Effector memory CD4-positive, alpha-beta T cell (primary cell): ENCODE results near the gene CTBS.

Source experiments
- DNase-seq, 3 donors: peaks; one replicate each; pipeline ENCODE4 v3.0.0-alpha.2; 2020
- H3K27ac ChIP-seq: 2 replicates; pipeline ENCODE4 v1.7.0; 2013; ENCODE audit warnings: mild to moderate bottlenecking, low read length, moderate library complexity; ENCODE audit not compliant: insufficient read depth, poor library complexity, severe bottlenecking
- H3K27me3 ChIP-seq: replicated peaks from 2 replicates; pipeline ENCODE4 v1.7.0; 2013; ENCODE audit warnings: mild to moderate bottlenecking, low read length; ENCODE audit not compliant: insufficient read depth, control insufficient read depth, poor library complexity, severe bottlenecking
- H3K36me3 ChIP-seq: 2 replicates; pipeline ENCODE4 v1.7.0; 2013; ENCODE audit warnings: mild to moderate bottlenecking, low read length, moderate library complexity; ENCODE audit not compliant: control insufficient read depth, insufficient read depth
- H3K4me1 ChIP-seq: 2 replicates; pipeline ENCODE4 v1.7.0; 2013; ENCODE audit warnings: low read length, mild to moderate bottlenecking; ENCODE audit not compliant: control insufficient read depth, insufficient read depth, poor library complexity, severe bottlenecking
- H3K4me3 ChIP-seq: 2 replicates; pipeline ENCODE4 v1.7.0; 2013; ENCODE audit warnings: low read length, low read depth, mild to moderate bottlenecking; ENCODE audit not compliant: insufficient read depth, poor library complexity, severe bottlenecking
- H3K9me3 ChIP-seq: 2 replicates; pipeline ENCODE4 v1.7.0; 2013; ENCODE audit warnings: mild to moderate bottlenecking, low read length, moderate library complexity; ENCODE audit not compliant: control insufficient read depth

Gene CTBS

DNA sequence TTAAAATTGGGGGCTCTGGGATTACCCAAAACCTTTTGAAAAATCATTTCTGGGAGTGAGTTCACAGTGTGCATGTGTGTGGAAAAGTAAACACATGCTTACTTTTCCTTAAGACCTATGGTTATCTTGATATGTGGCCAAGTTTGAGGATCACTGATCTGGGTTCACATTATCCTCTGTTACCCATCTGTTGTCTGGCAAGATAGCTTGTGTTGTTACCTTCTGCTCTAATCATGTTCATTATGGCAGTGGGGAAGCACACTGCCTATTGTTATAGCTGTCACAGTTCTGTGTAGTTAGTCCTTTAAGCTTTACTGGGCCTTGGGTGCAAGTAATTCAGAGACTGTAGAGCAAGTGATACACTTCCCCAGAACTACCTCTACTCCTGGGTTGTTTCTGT is 5.0 kb downstream of the CTBS start:
- Histone ChIP-seq H3K36me3 (peaks cover 20% of the 10 kb centered on the region), H3K4me1 (peaks cover 9% of the 10 kb centered on the region), H3K27ac (no peak overlapping the region), H3K9me3 (no peaks in the 10 kb centered on the region), H3K4me3 (no peak overlapping the region), H3K27me3 (no peaks in the 10 kb centered on the region)
- DNase-seq = no peak

DNA sequence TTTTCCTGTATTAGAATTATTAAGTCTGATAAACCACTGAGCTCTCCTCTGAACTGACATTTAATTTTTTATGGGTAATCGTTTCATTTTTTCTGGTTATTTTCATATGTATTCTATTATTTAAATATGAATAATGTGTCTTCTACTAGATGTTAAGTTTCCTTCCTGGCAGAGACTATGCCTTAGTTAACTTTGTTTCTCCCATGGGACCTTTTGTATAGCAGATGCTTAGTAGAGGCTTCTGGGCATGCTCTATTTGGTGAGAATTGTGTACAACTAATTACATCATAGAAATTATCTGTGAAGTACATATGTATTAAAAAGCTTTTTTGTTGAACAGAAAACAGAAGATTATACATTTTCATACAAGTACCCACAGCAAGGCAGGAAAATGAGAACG is 23.4 kb downstream of the CTBS start:
- Histone ChIP-seq H3K27me3 (no peaks in the 10 kb centered on the region), H3K36me3 (peaks cover 8% of the 10 kb centered on the region), H3K4me3 (no peak overlapping the region), H3K27ac (no peak overlapping the region), H3K9me3 (no peaks in the 10 kb centered on the region), H3K4me1 (no peaks in the 10 kb centered on the region)
- DNase-seq = no peak

DNA sequence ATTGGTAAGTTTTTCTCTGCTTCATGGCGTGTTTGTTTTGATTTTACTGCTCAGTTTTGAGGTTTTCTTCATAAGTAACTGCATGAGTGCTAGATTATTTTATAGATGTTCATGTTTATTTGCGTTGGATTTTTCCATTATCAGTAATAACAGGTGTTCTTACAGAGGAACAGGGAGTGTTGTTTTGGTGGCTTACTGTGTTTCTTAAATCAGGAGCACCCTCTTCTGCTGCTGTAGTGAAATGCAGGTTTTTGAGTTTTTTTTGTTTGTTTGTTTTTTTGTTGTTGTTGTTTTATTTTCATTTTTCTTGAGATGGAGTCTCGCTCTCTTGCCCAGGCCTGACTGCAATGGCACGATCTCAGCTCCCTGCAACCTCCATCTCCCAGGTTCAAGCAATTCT is 32.6 kb downstream of the CTBS start:
- DNase-seq = no peak
- no peak overlapping the region for H3K27ac ChIP-seq
- H3K4me3 ChIP-seq = no peak overlapping the region
- no peaks in the 10 kb centered on the region for H3K9me3 ChIP-seq
- no peaks in the 10 kb centered on the region for H3K36me3 ChIP-seq
- no peaks in the 10 kb centered on the region for H3K27me3 ChIP-seq
- no peaks in the 10 kb centered on the region for H3K4me1 ChIP-seq

DNA sequence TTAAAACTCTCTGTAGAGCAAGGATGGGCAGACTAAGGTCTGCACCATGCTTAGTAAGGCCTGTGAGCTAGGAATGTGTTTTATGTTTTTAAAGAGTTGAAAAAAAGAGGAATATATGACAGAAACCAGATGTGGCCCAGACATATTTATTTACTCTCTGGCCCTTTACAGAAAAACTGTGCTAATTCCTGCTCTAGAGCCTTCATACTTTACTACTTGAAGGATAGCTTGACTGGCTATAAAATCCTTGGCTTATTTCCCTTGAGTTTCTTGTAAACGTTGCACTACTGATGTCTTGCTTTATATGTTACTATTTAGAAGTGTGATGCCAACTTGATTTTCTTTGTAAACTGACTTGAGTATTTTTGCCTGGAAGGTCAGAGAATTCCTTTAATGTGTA is 33.5 kb downstream of the CTBS start:
- Histone ChIP-seq H3K4me3 (no peak overlapping the region), H3K9me3 (no peaks in the 10 kb centered on the region), H3K4me1 (no peaks in the 10 kb centered on the region), H3K27me3 (no peaks in the 10 kb centered on the region), H3K27ac (no peak overlapping the region), H3K36me3 (no peaks in the 10 kb centered on the region)
- DNase-seq = no peak

DNA sequence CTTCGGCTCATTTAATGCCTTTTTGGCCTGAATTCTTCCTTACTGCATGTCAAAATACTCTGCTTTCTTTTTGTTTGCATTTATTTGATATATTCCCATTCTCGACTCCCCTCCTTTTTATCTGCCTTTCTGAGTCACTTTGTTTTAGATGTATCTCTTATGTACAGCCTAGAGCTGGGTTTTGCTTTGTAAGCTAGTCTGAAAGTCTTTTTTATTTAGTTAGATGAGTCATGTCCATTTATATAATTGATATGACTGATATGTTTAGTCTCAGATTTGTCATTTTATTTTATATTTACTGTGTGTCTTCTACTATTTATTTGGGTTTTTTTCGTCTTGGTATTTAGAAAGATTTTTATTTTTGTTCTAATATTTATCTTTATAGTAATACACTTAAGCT is 34.3 kb downstream of the CTBS start:
- Histone ChIP-seq H3K27me3 (no peaks in the 10 kb centered on the region), H3K4me1 (no peaks in the 10 kb centered on the region), H3K27ac (no peak overlapping the region), H3K36me3 (no peaks in the 10 kb centered on the region), H3K4me3 (no peak overlapping the region), H3K9me3 (no peaks in the 10 kb centered on the region)
- DNase-seq = no peak

DNA sequence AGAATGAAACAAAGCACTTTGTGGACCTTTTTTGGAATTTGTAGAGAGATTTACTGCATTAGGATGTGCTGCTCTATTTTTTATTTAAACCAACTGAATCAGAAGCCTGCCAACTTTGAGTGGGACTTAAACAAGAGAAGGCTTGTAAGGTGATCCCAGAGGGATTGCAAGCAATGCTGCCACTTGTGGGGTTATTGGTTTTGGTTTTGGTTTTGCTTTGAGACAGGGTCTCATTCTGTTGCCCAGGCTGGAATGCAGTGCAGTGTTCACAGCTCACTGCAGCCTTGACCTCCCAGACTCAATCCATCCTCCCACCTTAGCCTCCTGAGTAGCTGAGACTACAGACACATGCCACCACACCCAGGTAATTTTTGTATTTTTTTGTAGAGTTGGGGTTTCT is 35.6 kb downstream of the CTBS start:
- DNase-seq = no peak
- Histone ChIP-seq H3K4me1 (no peaks in the 10 kb centered on the region), H3K4me3 (no peak overlapping the region), H3K27ac (no peak overlapping the region), H3K9me3 (no peaks in the 10 kb centered on the region), H3K36me3 (no peaks in the 10 kb centered on the region), H3K27me3 (no peaks in the 10 kb centered on the region)

DNA sequence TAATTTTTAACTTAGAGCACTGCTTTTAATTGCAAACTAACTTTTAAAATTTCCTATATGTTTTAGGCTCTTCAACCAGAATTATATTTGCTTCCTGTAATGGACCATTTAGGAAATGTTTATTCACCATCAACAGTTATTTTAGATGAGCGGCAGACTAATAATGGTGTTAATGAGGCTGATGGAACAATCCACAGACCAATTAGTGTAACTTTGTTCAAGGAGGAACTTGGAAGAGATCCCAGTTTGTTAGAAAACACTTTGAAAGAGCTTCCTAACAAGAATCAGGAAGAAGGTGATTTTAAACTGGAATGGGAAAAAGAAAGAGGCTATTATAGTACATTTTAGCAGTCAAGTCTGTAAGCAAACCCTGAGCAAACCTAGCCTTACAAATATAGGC is 48.5 kb downstream of the CTBS start:
- H3K36me3 ChIP-seq = peaks cover 4% of the 10 kb centered on the region
- H3K4me1 ChIP-seq = no peaks in the 10 kb centered on the region
- H3K27me3 ChIP-seq = no peaks in the 10 kb centered on the region
- DNase-seq = no peak
- no peak overlapping the region for H3K4me3 ChIP-seq
- H3K27ac ChIP-seq = no peak overlapping the region
- no peaks in the 10 kb centered on the region for H3K9me3 ChIP-seq

DNA sequence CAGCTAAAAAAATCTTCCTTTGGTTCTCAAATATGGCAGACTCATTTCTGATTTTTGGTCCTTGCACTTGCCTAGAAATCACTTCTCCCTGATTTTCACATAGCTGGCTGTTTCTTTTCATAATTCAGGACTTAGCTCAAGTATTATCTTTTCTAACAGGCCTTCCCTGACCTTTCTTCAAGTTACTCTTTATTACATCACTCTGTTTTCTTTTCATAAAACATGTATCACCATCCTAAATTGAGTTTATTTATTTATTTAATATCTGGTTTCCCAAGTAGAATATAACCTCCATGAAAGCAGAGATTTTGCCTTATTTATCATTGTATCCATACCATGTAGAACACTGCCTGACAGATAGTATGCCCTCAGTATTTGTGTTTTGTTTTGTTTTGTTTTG is 49.6 kb downstream of the CTBS start:
- Histone ChIP-seq H3K4me3 (no peak overlapping the region), H3K27me3 (no peaks in the 10 kb centered on the region), H3K9me3 (no peaks in the 10 kb centered on the region), H3K4me1 (no peaks in the 10 kb centered on the region), H3K27ac (no peak overlapping the region), H3K36me3 (peaks cover 4% of the 10 kb centered on the region)
- DNase-seq = no peak

DNA sequence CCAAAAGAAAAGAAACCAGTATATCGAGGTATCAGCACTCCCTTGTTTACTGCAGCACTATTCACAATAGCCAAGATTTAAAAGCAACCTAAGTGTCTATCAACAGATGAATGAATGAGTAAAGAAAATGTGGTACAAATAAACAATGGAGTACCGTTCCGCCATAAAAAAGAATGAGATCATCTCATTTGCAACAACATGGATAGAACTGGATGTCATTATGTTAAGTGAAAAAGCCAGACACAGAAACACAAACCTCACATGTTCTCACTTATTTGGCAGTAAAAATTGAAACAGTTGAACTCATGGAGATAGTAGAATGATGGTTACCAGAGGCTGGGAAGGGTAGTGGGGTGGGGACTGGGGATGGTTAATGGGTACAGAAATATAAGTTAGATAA is 63.6 kb downstream of the CTBS start:
- Histone ChIP-seq H3K4me1 (no peaks in the 10 kb centered on the region), H3K36me3 (no peaks in the 10 kb centered on the region), H3K27ac (no peak overlapping the region), H3K4me3 (no peak overlapping the region), H3K9me3 (no peaks in the 10 kb centered on the region), H3K27me3 (no peaks in the 10 kb centered on the region)
- no peak for DNase-seq

DNA sequence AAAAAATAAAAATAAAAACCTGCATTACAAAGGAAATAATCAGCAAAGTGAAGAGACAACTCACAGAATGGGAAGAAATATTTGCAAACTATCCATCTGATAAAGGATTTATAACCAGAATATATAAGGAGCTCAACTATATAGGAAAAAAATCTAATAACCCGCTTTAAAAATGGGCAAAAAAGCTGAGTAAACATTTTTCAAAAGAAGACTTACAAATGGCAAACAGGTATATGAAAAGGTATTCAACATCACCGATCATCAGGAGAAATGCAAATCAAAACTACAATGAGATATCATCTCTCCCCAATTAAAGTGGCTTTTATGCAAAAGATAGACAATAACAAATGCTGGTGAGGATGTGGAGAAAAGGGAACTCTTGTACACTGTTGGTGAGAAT is 64.1 kb downstream of the CTBS start:
- no peak overlapping the region for H3K27ac ChIP-seq
- no peaks in the 10 kb centered on the region for H3K27me3 ChIP-seq
- no peaks in the 10 kb centered on the region for H3K9me3 ChIP-seq
- H3K4me3 ChIP-seq = no peak overlapping the region
- no peaks in the 10 kb centered on the region for H3K36me3 ChIP-seq
- DNase-seq = no peak
- H3K4me1 ChIP-seq = peaks cover 2% of the 10 kb centered on the region

DNA sequence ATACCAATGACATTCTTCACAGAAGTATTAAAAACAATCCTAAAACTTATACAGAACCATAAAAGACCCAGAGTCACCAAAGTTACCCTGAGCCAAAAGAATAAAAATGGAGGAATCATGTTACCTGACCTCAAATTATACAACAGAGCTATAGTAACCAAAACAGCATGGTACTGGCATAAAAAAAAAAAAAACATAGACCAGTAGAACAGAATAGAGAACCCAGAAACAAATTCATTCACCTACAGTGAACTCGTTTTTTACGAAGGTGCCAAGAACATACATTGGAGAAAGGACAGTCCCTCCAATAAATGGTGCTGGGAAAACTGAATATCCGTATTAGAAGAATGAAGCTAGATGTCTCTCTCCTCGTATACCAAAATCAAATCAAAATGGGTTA is 65.2 kb downstream of the CTBS start:
- Histone ChIP-seq H3K27ac (no peak overlapping the region), H3K4me3 (no peak overlapping the region), H3K4me1 (peaks cover 11% of the 10 kb centered on the region), H3K36me3 (no peaks in the 10 kb centered on the region), H3K27me3 (no peaks in the 10 kb centered on the region), H3K9me3 (no peaks in the 10 kb centered on the region)
- DNase-seq = no peak
